Measurements from ENCODE around the gene SRPRB.

SRPRB gene

DNA sequence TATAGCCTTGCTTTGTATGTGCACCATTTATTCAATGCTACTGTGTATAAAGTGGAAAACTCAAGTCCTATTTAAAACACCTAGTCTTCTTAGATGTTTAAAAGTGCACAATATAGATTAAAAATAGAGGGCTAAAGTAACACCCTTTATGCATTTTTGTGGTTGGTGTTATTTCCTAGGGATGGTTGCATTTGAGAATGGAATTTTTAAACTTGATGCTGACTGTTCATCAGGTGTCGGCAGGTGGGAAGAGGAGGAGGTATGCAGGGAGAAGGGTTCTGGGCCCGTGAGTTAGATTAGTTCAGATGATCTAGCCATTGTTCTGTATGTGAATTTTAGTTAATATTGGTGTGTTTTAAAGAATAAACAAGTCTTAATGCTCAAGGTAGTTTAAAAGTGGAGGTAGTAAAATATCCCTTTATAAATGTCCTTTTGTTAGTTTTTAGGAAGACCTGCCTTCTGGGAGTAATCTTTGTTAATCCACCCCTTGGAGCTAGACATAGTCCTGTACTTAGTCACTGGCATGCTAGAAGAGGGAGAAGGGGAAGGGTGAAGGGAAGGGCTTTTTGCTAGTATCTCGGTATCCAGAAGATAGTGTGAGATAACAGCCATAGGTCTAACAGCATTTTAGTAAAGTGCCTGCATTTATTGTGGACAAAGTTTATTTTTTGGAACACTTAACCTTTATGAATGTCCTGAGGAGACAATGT lies 8.1 kb upstream of the SRPRB start:
- DNase-seq (ENCODE audit: insufficient read length, low spot score) (no peak), FAIRE-seq (no peak)
- TF ChIP-seq POLR2AphosphoS5 (IDR thresholded peaks at IDR 0.05; ENCODE audit: low read depth, low read length) (no peak), PAX5 (IDR thresholded peaks at IDR 0.05; ENCODE audit: insufficient read depth, low read length, severe bottlenecking) (no peak), POLR2A (IDR thresholded peaks at IDR 0.05; ENCODE audit: low read depth, low read length) (no peak), TAF1 (IDR thresholded peaks at IDR 0.05; ENCODE audit: low read depth, low read length) (no peak), POU2F2 (IDR thresholded peaks at IDR 0.05; ENCODE audit: low read depth, low read length) (no peak), SPI1 (IDR thresholded peaks at IDR 0.05; ENCODE audit: low read depth, low read length) (no peak)

DNA sequence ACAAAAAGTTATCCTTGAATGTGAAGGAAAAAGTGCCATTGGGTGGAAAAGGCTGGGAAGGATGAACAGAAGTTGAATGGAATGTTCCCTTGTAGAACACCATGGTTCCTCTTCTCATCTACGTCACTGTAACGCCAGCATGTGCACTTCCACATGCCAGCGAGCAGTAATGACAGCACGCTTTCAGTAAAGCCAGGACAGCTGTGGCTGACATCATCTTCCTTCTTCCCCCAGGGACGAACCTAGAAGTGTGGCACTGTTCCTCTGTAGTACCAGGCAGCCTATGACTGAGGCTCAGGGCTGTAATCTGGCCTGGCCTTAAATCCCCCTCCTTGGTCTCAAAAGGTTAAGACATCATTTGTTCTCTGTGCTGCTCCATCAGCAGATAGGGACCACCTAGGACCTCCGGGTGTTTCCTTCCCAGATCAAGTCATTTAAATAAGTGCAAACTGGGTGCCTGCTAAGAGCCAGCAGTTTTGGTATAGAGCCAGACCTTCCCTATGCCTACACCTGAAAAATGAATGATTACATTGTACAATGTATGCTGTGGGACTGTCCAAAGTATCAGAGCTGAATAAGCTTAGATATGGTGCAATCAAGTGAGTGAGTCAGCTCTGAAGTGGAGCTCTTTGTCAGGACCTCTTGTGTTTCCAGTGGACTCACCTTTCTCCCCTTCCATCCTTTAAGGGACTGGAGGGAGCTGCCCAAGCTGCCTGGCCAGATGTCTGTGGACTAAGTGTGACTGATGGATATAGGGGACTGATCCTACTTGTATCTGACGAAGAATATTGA lies 5.6 kb upstream of the SRPRB start:
- FAIRE-seq (no peak), DNase-seq (ENCODE audit: insufficient read length, low spot score) (no peak)
- TF ChIP-seq POLR2A (IDR thresholded peaks at IDR 0.05; ENCODE audit: low read depth, low read length) (no peak), TAF1 (IDR thresholded peaks at IDR 0.05; ENCODE audit: low read depth, low read length) (no peak), SPI1 (IDR thresholded peaks at IDR 0.05; ENCODE audit: low read depth, low read length) (no peak), PAX5 (IDR thresholded peaks at IDR 0.05; ENCODE audit: insufficient read depth, low read length, severe bottlenecking) (no peak), POLR2AphosphoS5 (IDR thresholded peaks at IDR 0.05; ENCODE audit: low read depth, low read length) (no peak), POU2F2 (IDR thresholded peaks at IDR 0.05; ENCODE audit: low read depth, low read length) (no peak)

DNA sequence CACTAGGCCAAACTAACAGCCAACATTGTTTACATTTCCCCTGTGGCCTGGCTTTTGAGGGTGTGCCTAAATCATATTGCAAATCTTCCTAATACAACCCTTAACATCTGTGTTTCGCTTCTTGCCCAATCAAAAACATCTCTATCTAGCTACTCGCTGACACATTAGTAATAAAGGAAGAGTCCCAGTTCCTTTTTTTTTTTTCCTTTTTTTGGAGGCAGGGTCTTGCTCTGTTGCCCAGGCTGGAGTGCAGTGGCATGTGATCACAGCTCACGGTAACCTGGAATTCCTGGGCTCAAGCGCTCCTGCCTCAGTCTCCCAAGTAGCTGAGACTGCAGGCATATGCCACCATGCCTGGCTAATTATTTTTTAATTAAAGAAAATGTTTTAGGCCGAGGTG lies 2.1 kb upstream of the SRPRB start:
- no peak for DNase-seq (ENCODE audit: insufficient read length, low spot score)
- TF ChIP-seq POLR2A (IDR thresholded peaks at IDR 0.05; ENCODE audit: low read depth, low read length) (no peak), TAF1 (IDR thresholded peaks at IDR 0.05; ENCODE audit: low read depth, low read length) (no peak), SPI1 (IDR thresholded peaks at IDR 0.05; ENCODE audit: low read depth, low read length) (no peak), PAX5 (IDR thresholded peaks at IDR 0.05; ENCODE audit: insufficient read depth, low read length, severe bottlenecking) (no peak), POLR2AphosphoS5 (IDR thresholded peaks at IDR 0.05; ENCODE audit: low read depth, low read length) (no peak), POU2F2 (IDR thresholded peaks at IDR 0.05; ENCODE audit: low read depth, low read length) (no peak)
- no peak for FAIRE-seq

DNA sequence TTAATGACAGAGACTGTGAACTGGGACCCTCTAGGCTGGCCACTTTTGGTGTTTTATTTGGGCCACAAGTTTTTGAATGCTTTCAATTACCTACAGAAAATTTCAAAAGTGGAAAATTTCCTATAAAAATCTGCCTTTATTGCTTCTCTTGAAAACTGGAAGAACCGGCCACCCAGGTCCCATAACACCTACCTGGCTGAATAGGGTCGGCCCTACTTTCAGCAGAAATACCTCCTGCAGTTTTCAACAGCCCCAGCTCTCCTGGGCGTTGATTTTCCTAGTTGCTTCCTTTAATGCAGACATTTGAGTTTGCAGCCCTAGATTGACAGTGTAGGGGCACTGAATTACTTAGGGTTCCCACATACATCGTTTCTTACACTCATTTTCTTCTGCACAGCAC lies 719 bp upstream of the SRPRB start:
- DNase-seq (ENCODE audit: insufficient read length, low spot score) (no peak), FAIRE-seq (no peak)
- TF ChIP-seq PAX5 (IDR thresholded peaks at IDR 0.05; ENCODE audit: insufficient read depth, low read length, severe bottlenecking) (no peak), TAF1 (IDR thresholded peaks at IDR 0.05; ENCODE audit: low read depth, low read length) (no peak), POLR2AphosphoS5 (IDR thresholded peaks at IDR 0.05; ENCODE audit: low read depth, low read length) (no peak), POU2F2 (IDR thresholded peaks at IDR 0.05; ENCODE audit: low read depth, low read length) (no peak)

DNA sequence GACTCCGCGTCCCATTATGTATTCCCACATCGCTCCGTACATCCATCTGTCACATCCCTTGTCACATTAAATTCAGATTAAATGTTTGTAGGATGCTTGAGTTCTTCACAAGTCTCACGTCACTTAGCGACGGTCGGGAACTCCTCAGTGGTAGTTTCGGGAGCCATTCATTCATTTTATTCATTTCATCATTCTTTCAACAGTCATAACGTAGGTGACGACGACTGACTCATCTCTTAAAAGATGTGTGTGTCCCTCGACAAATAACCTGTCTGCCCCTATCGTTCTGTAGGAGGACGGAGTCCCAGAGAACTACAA lies 272 bp upstream of the SRPRB start:
- FAIRE-seq (no peak), DNase-seq (ENCODE audit: insufficient read length, low spot score) (no peak)
- no peak for TF ChIP-seq POLR2AphosphoS5 (IDR thresholded peaks at IDR 0.05; ENCODE audit: low read depth, low read length)
- no peak for TF ChIP-seq POU2F2 (IDR thresholded peaks at IDR 0.05; ENCODE audit: low read depth, low read length)
- TF ChIP-seq TAF1 (IDR thresholded peaks at IDR 0.05; ENCODE audit: low read depth, low read length) = no peak
- TF ChIP-seq PAX5 (IDR thresholded peaks at IDR 0.05; ENCODE audit: insufficient read depth, low read length, severe bottlenecking) = no peak
- no peak for TF ChIP-seq POLR2A (IDR thresholded peaks at IDR 0.05; ENCODE audit: low read depth, low read length)
- no peak for TF ChIP-seq SPI1 (IDR thresholded peaks at IDR 0.05; ENCODE audit: low read depth, low read length)

DNA sequence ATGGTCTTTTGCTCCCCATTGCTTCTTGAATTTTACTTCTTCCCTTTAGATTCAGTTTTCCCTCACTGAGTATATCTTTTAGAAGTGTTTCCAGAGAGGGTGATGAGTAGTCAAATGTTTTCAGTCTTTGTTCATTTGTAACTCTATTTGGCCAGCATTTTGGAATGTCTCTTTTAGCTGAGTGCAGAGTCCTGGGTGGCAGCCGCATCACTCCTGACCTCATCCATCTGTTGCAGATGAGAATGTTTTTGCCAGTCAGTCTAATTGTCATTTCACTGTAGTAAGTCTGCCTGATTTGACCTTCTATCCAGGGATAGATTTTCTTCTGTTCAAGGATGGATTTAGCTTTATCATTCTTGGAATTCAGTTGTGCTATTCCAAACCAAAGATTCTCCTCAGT lies 7.3 kb downstream of the SRPRB start:
- TF ChIP-seq PAX5 (IDR thresholded peaks at IDR 0.05; ENCODE audit: insufficient read depth, low read length, severe bottlenecking) (no peak), POLR2A (IDR thresholded peaks at IDR 0.05; ENCODE audit: low read depth, low read length) (no peak), POLR2AphosphoS5 (IDR thresholded peaks at IDR 0.05; ENCODE audit: low read depth, low read length) (no peak), POU2F2 (IDR thresholded peaks at IDR 0.05; ENCODE audit: low read depth, low read length) (no peak), SPI1 (IDR thresholded peaks at IDR 0.05; ENCODE audit: low read depth, low read length) (no peak), TAF1 (IDR thresholded peaks at IDR 0.05; ENCODE audit: low read depth, low read length) (no peak)
- no peak for DNase-seq (ENCODE audit: insufficient read length, low spot score)
- FAIRE-seq = no peak

DNA sequence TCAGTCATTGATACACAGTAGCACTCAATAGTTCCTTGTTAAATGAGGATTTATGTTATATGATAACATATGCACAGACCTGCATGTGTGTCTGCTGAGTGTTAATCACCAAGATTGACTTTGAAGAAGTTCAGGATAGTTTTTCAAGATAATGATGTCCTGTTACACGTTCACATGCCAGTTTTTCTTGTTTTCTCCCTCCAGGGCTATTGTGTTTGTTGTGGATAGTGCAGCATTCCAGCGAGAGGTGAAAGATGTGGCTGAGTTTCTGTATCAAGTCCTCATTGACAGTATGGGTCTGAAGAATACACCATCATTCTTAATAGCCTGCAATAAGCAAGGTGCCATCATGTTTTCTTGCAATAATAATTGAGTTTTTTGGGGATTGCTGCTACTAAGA lies 9.8 kb downstream of the SRPRB start:
- no peak for FAIRE-seq
- no peak for DNase-seq (ENCODE audit: insufficient read length, low spot score)
- TF ChIP-seq PAX5 (IDR thresholded peaks at IDR 0.05; ENCODE audit: insufficient read depth, low read length, severe bottlenecking) (no peak), POU2F2 (IDR thresholded peaks at IDR 0.05; ENCODE audit: low read depth, low read length) (no peak), TAF1 (IDR thresholded peaks at IDR 0.05; ENCODE audit: low read depth, low read length) (no peak), POLR2AphosphoS5 (IDR thresholded peaks at IDR 0.05; ENCODE audit: low read depth, low read length) (no peak), SPI1 (IDR thresholded peaks at IDR 0.05; ENCODE audit: low read depth, low read length) (no peak), POLR2A (IDR thresholded peaks at IDR 0.05; ENCODE audit: low read depth, low read length) (no peak)

DNA sequence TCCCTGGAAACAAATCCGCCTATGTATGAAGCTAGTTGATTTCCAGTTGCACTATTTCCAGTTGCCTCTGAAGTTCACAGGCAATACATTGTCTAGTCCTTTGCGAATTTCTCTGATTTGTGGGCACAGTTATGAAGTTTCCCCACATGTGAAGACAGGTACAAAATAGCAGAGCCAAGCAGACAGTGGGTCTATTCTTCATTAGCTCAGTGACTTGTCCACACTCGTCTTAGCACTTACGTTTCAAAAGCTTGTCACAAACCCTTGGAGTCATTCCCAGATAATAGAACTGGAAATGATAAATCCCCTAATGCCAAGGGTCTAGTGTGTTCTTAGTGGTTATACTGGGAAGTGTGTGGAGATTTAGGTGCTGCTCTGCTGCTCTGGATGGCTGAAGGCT lies 14.5 kb downstream of the SRPRB start:
- no peak for DNase-seq (ENCODE audit: insufficient read length, low spot score)
- TF ChIP-seq POLR2AphosphoS5 (IDR thresholded peaks at IDR 0.05; ENCODE audit: low read depth, low read length) = no peak
- TF ChIP-seq SPI1 (IDR thresholded peaks at IDR 0.05; ENCODE audit: low read depth, low read length) = no peak
- TF ChIP-seq POLR2A (IDR thresholded peaks at IDR 0.05; ENCODE audit: low read depth, low read length) = no peak
- no peak for TF ChIP-seq PAX5 (IDR thresholded peaks at IDR 0.05; ENCODE audit: insufficient read depth, low read length, severe bottlenecking)
- TF ChIP-seq TAF1 (IDR thresholded peaks at IDR 0.05; ENCODE audit: low read depth, low read length) = no peak
- no peak for TF ChIP-seq POU2F2 (IDR thresholded peaks at IDR 0.05; ENCODE audit: low read depth, low read length)
- no peak for FAIRE-seq

DNA sequence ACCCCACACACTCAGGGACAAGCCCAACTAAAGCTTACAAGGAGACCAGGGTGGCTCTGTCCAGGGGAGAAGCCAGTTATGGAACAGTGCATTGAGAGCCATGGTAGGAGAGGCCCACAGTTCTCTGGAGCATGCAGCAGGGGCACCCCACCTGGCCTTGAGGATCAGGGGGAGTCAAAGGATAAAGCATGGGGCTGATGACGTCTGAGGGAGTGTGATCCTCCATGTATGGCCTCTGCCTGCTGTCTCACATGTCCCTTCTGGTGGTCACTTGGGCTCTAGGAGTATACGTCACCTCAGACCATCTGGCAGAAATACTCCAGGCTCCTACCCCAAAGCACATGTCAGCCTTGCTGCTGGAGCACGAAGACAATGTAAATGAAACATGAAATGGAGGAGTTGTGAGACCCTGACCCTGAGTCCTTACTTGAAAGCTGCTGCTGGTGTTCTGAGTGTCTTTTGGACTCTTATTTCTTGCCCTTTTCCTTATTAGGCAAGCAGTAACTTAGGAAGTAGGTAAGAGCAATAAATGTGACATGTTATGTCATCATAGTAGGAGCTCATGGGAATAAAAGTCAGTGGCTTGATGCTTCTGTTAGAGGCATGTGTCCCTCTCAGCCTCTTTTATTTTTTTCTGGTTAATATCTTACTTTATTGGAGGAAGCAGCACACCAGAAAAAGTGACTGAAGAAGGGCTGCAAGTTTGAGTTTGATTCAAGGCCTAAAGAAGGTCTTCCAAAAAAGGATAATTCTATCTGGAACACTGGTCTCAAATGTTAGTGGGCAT lies 15.5 kb downstream of the SRPRB start:
- no peak for TF ChIP-seq POU2F2 (IDR thresholded peaks at IDR 0.05; ENCODE audit: low read depth, low read length)
- TF ChIP-seq POLR2AphosphoS5 (IDR thresholded peaks at IDR 0.05; ENCODE audit: low read depth, low read length) = peak; percentile 42; the same call in 1 of the 2 replicates
- peak; percentile 19; the same call in 1 of the 2 replicates for TF ChIP-seq POLR2A (IDR thresholded peaks at IDR 0.05; ENCODE audit: low read depth, low read length)
- FAIRE-seq = no peak
- DNase-seq (ENCODE audit: insufficient read length, low spot score) = no peak

All from GM12891 (cell line).